NCI-H2029 treated with DMSO at 0.1 percent for 48 hours (cell line): ENCODE measurements around the gene DEFB127.
"Not testable (repeated sequence)": the region's sequence is repeated elsewhere in the genome, so short reads cannot be mapped to it uniquely, and the experiment has no call there.

ENCODE experiments used
- DNase-seq: peaks from one replicate; lab custom pipeline; 2025; lab: John Stamatoyannopoulos, UW

Gene DEFB127, protein sequence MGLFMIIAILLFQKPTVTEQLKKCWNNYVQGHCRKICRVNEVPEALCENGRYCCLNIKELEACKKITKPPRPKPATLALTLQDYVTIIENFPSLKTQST

GRCh38 chr20:157154-157553 is at the start of gene DEFB127:
Gene DEFB127 (plus strand): TSS chr20:157454. CDS start chr20:157545, 91 bp downstream.
- no peak for DNase-seq

DNA sequence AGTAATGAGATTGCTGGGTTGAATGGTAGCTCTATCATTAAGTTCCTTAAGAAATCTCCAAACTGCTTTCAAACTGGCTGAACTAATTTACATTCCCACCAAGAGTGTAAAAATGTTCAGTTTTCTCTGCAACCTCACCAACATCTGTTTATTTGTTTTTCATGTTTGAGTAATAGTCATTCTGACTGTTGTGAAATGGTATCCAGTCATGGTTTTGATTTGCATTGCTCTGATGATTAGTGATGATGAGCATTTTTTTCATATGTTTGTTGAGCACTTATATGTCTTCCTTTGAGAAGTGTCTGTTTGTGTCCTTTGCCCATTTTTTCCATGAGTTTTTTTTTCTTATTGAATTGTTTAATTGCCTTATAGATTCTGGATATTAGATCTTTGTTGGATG is 44.9 kb upstream of the DEFB127 start:
- no peak for DNase-seq

DNA sequence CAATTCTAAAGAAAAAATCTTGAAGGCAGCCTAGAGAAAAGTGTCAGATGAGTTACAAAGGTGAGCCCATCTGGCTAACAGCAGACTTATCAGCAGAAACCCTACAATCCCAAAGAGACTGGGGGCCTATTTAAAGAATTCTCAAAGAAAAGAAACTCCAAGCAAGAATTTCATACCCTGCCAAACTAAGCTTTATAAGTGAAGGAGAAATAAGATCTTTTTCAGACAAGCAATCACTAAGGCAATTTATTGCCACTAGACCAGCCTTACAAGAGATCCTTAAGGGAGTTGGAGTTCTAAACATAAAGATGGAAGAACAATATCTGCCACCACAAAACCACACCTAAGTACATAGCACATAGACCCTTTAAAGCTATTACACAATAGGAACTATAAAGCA is 39.7 kb upstream of the DEFB127 start:
- no peak for DNase-seq

DNA sequence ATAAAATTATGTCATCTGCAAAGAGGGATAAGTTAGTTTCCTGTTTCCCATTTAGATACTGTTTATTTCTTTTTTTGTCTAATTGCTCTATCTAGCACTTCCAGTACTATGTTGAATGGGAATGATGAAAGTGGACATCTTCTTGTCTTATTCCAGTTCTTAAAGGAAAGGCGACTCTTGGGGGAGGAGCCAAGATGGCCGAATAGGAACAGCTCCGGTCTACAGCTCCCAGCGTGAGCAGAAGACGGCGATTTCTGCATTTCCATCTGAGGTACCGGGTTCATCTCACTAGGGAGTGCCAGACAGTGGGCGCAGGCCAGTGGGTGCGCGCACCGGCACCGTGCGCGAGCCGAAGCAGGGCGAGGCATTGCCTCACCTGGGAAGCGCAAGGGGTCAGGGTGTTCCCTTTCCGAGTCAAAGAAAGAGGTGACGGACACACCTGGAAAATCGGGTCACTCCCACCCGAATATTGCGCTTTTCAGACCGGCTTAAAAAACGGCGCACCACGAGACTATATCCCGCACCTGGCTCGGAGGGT is 27.4 kb upstream of the DEFB127 start:
- not testable (repeated sequence) for DNase-seq

DNA sequence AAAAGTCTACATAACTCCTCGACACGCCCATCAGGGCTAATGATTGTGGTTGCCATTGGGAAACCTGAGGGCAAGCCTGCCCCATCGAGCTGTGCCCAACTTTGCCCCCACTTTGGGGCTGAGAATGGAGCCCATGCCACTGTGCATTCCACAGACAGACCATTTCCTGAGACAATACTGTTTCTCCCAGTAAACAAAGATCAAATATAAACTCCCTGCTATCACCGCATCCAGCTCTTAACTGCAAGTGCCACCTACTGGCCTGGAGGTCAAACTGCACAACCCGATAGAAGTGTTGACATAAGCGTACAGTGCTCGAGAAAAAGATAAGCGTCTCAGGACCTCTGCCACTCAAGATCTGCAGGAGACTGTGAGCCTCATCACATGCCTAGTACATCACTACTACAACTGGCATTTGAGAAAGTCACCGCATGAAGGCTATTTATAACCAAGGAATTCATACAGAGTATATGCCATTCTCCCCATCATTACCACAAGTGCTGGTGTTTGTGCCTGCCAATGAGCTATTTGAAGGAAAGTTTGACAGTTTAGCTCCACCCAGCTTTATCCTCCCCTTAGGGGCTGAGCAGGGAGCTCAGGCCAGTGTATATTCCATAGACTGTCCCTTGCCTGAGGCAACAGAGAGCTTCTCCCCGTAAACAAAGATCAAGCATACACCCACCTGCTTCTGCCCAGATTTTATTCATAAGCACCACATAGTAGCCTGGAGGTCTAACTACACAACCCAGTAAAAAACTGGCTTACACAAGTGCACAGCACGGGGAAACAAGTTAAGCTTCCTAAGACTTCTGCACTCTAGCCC is 19.4 kb upstream of the DEFB127 start:
- no peak for DNase-seq

DNA sequence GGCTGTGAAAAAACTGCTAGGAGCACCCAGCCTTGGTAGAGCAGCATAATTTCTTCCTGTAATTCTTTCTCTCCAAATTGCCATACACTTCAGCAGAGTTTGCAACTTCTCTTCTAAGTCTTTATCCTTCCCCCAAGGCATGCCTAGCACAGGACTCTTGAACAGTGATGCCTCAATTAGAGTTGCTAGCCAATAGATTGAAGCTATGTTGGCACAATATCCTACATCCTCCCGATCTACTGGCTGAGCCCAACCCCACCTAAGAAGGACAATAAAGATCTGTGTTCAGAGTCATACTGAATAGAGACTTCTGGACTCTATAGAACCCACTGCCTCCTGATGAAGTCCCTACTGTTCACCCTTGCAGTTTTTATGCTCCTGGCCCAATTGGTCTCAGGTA is 15.0 kb upstream of the DEFB127 start, which contains the start of gene DEFB126:
Gene DEFB126, plus strand, starts transcription at position 301 of the 400 bp plus-strand sequence. Its CDS starts 39 bp downstream, at position 340.
- no peak for DNase-seq

- DNase-seq, result no peak
These were observed 11.4 kb upstream of the DEFB127 start for GRCh38 chr20:145877-146276.

GRCh38 chr20:152131-152530 is 5.1 kb upstream of the DEFB127 start:
- no peak for DNase-seq

DNA sequence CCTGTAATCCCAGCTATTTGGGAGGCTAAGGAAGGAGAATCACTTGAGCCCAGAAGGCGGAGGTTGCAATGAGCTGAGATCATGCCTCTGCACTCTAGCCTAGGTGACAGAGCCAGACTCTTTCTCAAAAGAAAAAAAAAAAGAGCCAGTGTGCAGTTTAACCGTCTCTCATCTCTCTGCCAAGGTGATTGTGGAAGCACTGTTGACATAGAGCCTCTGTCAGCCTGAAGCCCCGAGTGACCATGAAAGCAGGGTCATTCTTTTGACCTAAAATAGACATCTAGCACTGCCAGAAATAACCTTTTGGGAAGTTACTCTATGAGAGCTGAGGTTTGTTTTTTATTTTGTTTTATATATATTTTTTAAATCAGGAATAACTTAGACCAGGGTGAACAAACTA is 7.4 kb downstream of the DEFB127 start:
- no peak for DNase-seq

- DNase-seq, result no peak
These were observed 11.6 kb downstream of the DEFB127 start for GRCh38 chr20:168876-169275.

DNA sequence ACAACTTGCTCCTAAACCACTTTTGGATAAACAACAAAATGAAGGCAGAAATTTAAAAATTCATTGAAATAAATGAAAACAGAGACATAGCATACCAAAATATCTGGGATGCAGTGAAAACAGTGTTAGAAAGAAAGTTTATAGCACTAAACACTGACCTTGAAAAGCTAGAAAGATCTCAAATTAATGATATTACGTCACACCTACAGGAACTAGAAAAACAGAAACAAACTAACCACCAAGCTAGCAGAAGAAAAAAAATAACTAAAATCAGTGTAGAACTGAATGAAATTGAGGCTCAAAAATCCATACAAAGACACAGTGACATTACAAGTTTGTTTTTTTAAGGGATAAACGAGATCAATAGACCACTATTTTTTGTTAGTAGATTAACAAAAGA is 27.0 kb downstream of the DEFB127 start:
- DNase-seq, result no peak

- DNase-seq, result no peak
These were observed 30.5 kb downstream of the DEFB127 start for GRCh38 chr20:187733-188132.

DNA sequence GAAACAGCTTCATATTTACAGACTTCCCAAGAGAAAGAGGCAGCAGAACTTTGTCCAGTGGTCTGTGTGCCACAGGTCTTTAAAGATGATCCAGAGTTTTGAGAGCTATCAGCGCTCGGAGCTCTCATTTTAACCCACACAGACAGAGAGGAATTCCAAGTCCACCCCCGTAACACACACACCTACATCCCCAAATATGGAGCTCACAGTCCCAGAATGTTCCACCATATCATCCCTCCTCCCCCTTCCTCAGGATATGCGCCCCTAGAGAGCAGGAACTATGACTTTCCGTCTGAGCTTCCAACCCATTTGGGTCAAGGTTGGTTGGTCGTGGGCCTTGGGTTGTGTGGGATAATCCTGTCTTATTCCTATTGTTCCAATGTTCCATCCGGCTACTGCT is 32.4 kb downstream of the DEFB127 start, which contains the start of gene DEFB128:
Gene DEFB128, minus strand, starts transcription at position 101 of the 400 bp plus-strand sequence. Its CDS starts 88 bp downstream, at position 13.
- DNase-seq, result no peak

DNA sequence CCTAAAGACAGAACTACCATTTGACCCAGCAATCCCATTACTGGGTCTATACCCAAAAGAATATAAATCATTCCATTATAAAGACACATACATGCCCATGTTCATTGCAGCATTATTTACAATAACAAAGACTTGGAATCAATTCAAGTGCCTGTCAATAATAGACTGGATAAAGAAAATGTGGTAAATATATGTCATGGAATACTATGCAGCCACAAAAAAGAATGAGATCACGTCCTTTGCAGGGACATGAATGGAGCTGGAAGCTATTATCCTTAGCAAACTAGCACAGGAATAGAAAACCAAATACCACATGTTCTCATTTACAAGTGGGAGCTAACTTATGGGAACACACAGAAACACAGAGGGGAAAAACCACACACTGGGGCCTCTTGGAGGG is 41.0 kb downstream of the DEFB127 start:
- DNase-seq, result no peak

- no peak for DNase-seq
These were observed 42.7 kb downstream of the DEFB127 start for GRCh38 chr20:199996-200395.

- not testable (repeated sequence) for DNase-seq
These were observed 46.4 kb downstream of the DEFB127 start for GRCh38 chr20:203630-204029.
